Neural cell (in vitro differentiated cells): ENCODE data around the gene MEPCE. TPM values are rescaled to one million over a fixed set of nuclear protein-coding genes. Genes with fewer than 3 reads are reported as not detected.

Source experiments
- polyA plus RNA-seq: library from polyadenylated mRNA; depleted of rRNA; stranded (reverse); fragments of >200 nt; gene quantifications from 2 replicates; pipeline ENCODE4 v1.2.3, GENCODE V29; 2014

The MEPCE gene
- polyA plus RNA-seq, 1 donor from 2014 or later: 15.0 TPM

Other genes starting within 250 kb of the MEPCE start
- gene PVRIG, start 209.9 kb upstream of the MEPCE start, polyA plus RNA-seq: 0.16 TPM in 1 of 2 replicates, not detected in the other
- not detected in 2 replicates for gene SPDYE3, start 122.1 kb upstream of the MEPCE start, polyA plus RNA-seq
- 222 and 274 TPM in 2 replicates for gene PILRB, start 71.7 kb upstream of the MEPCE start, polyA plus RNA-seq
- 23.7 and 29.2 TPM in 2 replicates for gene PILRA, start 56.3 kb upstream of the MEPCE start, polyA plus RNA-seq
- 3.1 and 6.8 TPM in 2 replicates for gene ZCWPW1, start 1.1 kb upstream of the MEPCE start, polyA plus RNA-seq
- 24.0 and 33.8 TPM in 2 replicates for gene PPP1R35, start 6.7 kb downstream of the MEPCE start, polyA plus RNA-seq
- not detected in 2 replicates for gene SPACDR, start 34.4 kb downstream of the MEPCE start, polyA plus RNA-seq
- 2.1 and 3.7 TPM in 2 replicates for gene TSC22D4, start 49.4 kb downstream of the MEPCE start, polyA plus RNA-seq
- gene NYAP1, start 54.1 kb downstream of the MEPCE start, polyA plus RNA-seq: 70.1 and 86.6 TPM in 2 replicates
- 3.4 and 7.5 TPM in 2 replicates for gene AGFG2, start 109.4 kb downstream of the MEPCE start, polyA plus RNA-seq
- 0.46 and 0.52 TPM in 2 replicates for gene SAP25, start 144.1 kb downstream of the MEPCE start, polyA plus RNA-seq
- gene LRCH4, start 156.3 kb downstream of the MEPCE start, polyA plus RNA-seq: 17.2 and 25.1 TPM in 2 replicates
- 0.52 and 1.5 TPM in 2 replicates for gene FBXO24, start 156.5 kb downstream of the MEPCE start, polyA plus RNA-seq
- gene PCOLCE, start 172.5 kb downstream of the MEPCE start, polyA plus RNA-seq: 0.48 and 2.0 TPM in 2 replicates
- gene MOSPD3, start 182.7 kb downstream of the MEPCE start, polyA plus RNA-seq: 26.5 and 27.9 TPM in 2 replicates
- gene TFR2, start 211.7 kb downstream of the MEPCE start, polyA plus RNA-seq: 21.0 and 23.5 TPM in 2 replicates
- 339 and 389 TPM in 2 replicates for gene ACTL6B, start 226.6 kb downstream of the MEPCE start, polyA plus RNA-seq
- 279 and 284 TPM in 2 replicates for gene GNB2, start 243.9 kb downstream of the MEPCE start, polyA plus RNA-seq